Caco-2 (cell line): Measurements from ENCODE around the gene DACT1. TPM values are rescaled to one million over a fixed set of nuclear protein-coding genes. Genes with fewer than 3 reads are reported as not detected.

Source experiments
- BruUV-seq: library from RNA; stranded (reverse); fragments of 400-500 nt; replicated peaks from 2 replicates; lab custom pipeline; 2021; lab: Mats Ljungman, UMichigan
- CTCF ChIA-PET: fragments of 300-600 bp; sonication (Branson Sonifier 250); formaldehyde crosslinking; loops from one replicate; lab custom pipeline; 2022; ENCODE audit warnings: antibody characterized with exemption; lab: Charles Lee
- POLR2A ChIA-PET: fragments of 300-600 bp; sonication (Branson Sonifier 250); formaldehyde crosslinking; loops from one replicate; lab custom pipeline; 2022; ENCODE audit warnings: antibody characterized with exemption; lab: Charles Lee
- DNase-seq, 2 experiments: peaks; one replicate each; pipeline versions ENCODE4 v3.0.0 to v3.0.0-alpha.2; 2020 to 2022
- H3K27me3 ChIP-seq: replicated peaks from 2 replicates; pipeline ENCODE4 v1.6.0; 2011; ENCODE audit warnings: low read length; ENCODE audit not compliant: control insufficient read depth, insufficient read depth
- H3K36me3 ChIP-seq: 2 replicates; pipeline ENCODE4 v1.5.1; 2011; ENCODE audit warnings: low read length; ENCODE audit not compliant: control insufficient read depth, insufficient read depth
- H3K4me1 ChIP-seq: fragments of 250-450 bp; sonication (Bioruptor Pico); 2 replicates; pipeline ENCODE4 v1.5.1; 2020; ENCODE audit warnings: mild to moderate bottlenecking
- H3K4me3 ChIP-seq: 2 replicates; pipeline ENCODE4 v1.5.1; 2011; ENCODE audit warnings: low read depth, mild to moderate bottlenecking, control low read depth, low read length
- H3K9me3 ChIP-seq: fragments of 250-450 bp; sonication (Bioruptor Pico); 2 replicates; pipeline ENCODE4 v1.5.1; 2020; ENCODE audit warnings: mild to moderate bottlenecking, moderate library complexity
- H3K27ac Mint-ChIP-seq: one replicate; pipeline ENCODE4 v1.8.0; 2022; ENCODE audit warnings: mixed read lengths; ENCODE audit not compliant: unreplicated experiment
- H3K27me3 Mint-ChIP-seq: one replicate; pipeline ENCODE4 v1.8.0; 2022; ENCODE audit warnings: mixed read lengths; ENCODE audit not compliant: insufficient read depth, unreplicated experiment
- H3K36me3 Mint-ChIP-seq: one replicate; pipeline ENCODE4 v1.8.0; 2022; ENCODE audit warnings: mild to moderate bottlenecking, mixed read lengths; ENCODE audit not compliant: insufficient read depth, unreplicated experiment
- H3K4me1 Mint-ChIP-seq: one replicate; pipeline ENCODE4 v1.8.0; 2022; ENCODE audit warnings: low read depth, mixed read lengths; ENCODE audit not compliant: unreplicated experiment
- H3K4me3 Mint-ChIP-seq: one replicate; pipeline ENCODE4 v1.8.0; 2022; ENCODE audit warnings: mild to moderate bottlenecking, moderate library complexity, mixed read lengths; ENCODE audit not compliant: unreplicated experiment
- H3K9me3 Mint-ChIP-seq: one replicate; pipeline ENCODE4 v1.8.0; 2022; ENCODE audit warnings: mixed read lengths; ENCODE audit not compliant: unreplicated experiment
- intact Hi-C: fragments of 100-400 bp; cut with micrococcal nuclease; formaldehyde crosslinking; loops from one replicate; pipeline ENCODE4 v1.10.0; 2022; ENCODE audit not compliant: unreplicated experiment
- total RNA-seq: library from RNA; stranded (reverse); gene quantifications from 2 replicates; pipeline ENCODE4 v1.2.3, GENCODE V29; 2022
- TF ChIP-seq, protein P1 (sequence below), 2 experiments: fragments of 200-600 bp in 1 of 2; IDR thresholded peaks; 1 replicate in 1 of 2; 2 replicates in 1 of 2; pipeline versions ENCODE4 v1.5.1 to v1.8.0; 2011 to 2022; ENCODE audit warnings: antibody characterized with exemption in 1 of 2, control low read depth in 1 of 2, inconsistent platforms in 1 of 2, low read depth in 1 of 2, low read length in 1 of 2, mild to moderate bottlenecking in 1 of 2, moderate library complexity in 1 of 2; ENCODE audit not compliant: insufficient read depth in 1 of 2, severe bottlenecking in 1 of 2, unreplicated experiment in 1 of 2

Gene DACT1
- total RNA-seq, 1 experiment from 2014 or later: 0.23 TPM

DNA sequence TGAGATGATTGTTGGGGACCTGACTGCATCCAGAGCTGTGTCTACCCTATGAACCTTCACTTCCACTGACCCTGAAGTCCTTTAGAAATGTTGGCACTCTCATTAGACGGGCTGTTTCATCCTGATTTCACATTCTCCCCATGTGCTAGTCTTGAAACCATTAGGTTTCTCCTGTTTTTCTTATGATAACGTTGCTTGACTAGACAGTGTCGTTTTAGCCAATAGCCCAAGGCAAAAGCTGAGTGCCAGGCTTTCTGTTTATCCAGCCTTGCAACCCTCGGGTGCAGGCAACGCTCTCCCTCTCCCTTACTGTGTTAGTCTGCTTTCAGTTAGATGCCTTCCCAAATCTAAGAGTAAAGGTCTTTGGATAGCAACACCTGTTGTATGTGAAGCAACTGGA lies 30.1 kb downstream of the DACT1 start:
- H3K36me3 Mint-ChIP-seq: no peaks in the 10 kb centered on the region
- H3K9me3 Mint-ChIP-seq: no peaks in the 10 kb centered on the region
- H3K27ac Mint-ChIP-seq: no peak overlapping the region
- TF ChIP-seq, protein P1, sequence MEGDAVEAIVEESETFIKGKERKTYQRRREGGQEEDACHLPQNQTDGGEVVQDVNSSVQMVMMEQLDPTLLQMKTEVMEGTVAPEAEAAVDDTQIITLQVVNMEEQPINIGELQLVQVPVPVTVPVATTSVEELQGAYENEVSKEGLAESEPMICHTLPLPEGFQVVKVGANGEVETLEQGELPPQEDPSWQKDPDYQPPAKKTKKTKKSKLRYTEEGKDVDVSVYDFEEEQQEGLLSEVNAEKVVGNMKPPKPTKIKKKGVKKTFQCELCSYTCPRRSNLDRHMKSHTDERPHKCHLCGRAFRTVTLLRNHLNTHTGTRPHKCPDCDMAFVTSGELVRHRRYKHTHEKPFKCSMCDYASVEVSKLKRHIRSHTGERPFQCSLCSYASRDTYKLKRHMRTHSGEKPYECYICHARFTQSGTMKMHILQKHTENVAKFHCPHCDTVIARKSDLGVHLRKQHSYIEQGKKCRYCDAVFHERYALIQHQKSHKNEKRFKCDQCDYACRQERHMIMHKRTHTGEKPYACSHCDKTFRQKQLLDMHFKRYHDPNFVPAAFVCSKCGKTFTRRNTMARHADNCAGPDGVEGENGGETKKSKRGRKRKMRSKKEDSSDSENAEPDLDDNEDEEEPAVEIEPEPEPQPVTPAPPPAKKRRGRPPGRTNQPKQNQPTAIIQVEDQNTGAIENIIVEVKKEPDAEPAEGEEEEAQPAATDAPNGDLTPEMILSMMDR (IDR thresholded peaks at IDR 0.05; ENCODE audit: insufficient read depth in 1 of 2, low read depth in 1 of 2, low read length in 1 of 2, severe bottlenecking in 1 of 2, unreplicated experiment in 1 of 2): no peak
- H3K27me3 ChIP-seq: no peaks in the 10 kb centered on the region
- POLR2A ChIA-PET: no interaction called here
- H3K36me3 ChIP-seq: no peaks in the 10 kb centered on the region
- no peak for DNase-seq
- BruUV-seq: no TSS peak
- intact Hi-C loops: no loop called here
- H3K9me3 ChIP-seq: no peaks in the 10 kb centered on the region
- H3K4me3 ChIP-seq: no peak overlapping the region
- H3K4me3 Mint-ChIP-seq: no peak overlapping the region
- no peaks in the 10 kb centered on the region for H3K4me1 ChIP-seq
- no peaks in the 10 kb centered on the region for H3K4me1 Mint-ChIP-seq
- CTCF ChIA-PET: no interaction called here
- peaks cover 16% of the 10 kb centered on the region for H3K27me3 Mint-ChIP-seq

DNA sequence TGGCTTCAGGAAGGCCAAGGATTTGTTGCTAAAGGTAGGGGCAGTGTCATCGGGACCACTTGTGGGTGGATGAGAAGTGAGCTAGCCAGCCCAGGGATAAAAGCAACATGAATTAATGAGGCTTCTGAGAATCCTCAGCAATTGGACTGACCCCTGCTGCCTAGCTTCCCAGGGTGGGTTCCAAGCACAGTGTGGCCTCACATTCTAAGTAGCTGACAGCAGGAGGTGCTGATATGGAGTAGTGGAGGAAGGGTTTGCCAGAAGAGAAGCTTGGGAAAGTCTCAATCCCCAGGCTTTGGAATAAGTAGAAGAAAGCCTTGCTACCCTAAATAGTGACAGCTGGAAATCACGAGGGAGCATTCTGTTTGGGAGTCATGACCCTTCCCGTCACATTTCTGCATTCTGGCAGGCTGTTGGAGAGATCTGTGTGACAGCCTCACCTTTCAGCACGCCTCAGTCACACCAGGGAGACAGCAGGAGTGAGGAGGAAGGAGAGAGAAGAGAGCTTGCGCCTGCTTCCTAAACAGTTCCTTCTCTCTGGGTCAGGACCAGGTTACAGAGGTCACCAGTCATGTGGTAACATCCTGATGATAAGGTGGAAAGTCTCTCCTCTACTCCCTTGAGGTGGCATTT lies 31.2 kb downstream of the DACT1 start:
- DNase-seq: no peak
- no peaks in the 10 kb centered on the region for H3K27me3 ChIP-seq
- Mint-ChIP-seq H3K27ac (no peak overlapping the region), H3K4me1 (no peaks in the 10 kb centered on the region), H3K4me3 (no peak overlapping the region), H3K9me3 (no peaks in the 10 kb centered on the region), H3K36me3 (no peaks in the 10 kb centered on the region), H3K27me3 (peaks cover 18% of the 10 kb centered on the region)
- POLR2A ChIA-PET: interaction anchor here (0.5 kb wide), 1 partner anchor 13 kb away, joined by 4 read pairs; no protein-coding TSS in a partner anchor
- no peaks in the 10 kb centered on the region for H3K36me3 ChIP-seq
- BruUV-seq: no TSS peak
- TF ChIP-seq, protein P1 (IDR thresholded peaks at IDR 0.05; ENCODE audit: insufficient read depth in 1 of 2, low read depth in 1 of 2, low read length in 1 of 2, severe bottlenecking in 1 of 2, unreplicated experiment in 1 of 2): no peak
- CTCF ChIA-PET: no interaction called here
- H3K4me1 ChIP-seq: no peaks in the 10 kb centered on the region
- H3K4me3 ChIP-seq: no peak overlapping the region
- intact Hi-C loops: no loop called here
- H3K9me3 ChIP-seq: no peaks in the 10 kb centered on the region

DNA sequence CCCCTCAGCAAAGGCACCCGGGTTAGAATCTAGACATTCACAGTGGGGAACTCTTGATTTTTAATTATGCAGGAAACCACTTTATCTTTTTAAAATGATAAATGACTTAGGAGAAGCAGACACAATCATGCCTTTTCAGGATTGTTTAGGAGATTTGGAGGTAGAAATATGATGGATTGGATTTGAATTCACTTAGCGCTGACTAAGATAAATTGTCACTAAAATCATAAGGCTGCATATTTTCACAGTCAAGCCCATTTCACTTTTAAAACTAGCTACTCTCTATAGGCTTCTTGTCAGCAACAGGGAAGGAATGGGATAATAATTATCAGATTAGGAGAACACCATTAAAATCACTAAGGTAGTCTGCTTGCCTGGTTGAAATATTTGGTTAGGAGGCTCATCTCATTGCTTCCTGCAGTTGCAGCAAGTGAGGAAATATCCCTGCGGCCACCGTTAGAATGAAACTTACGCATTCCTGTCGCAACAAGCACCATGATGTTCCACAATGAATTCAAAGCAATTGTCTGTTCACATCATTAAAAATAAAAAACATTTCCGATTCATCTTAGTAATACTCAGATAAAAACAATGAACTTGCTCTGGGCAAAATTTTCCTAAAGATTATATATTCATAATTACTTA lies 31.9 kb downstream of the DACT1 start:
- TF ChIP-seq, protein P1 (IDR thresholded peaks at IDR 0.05; ENCODE audit: insufficient read depth in 1 of 2, low read depth in 1 of 2, low read length in 1 of 2, severe bottlenecking in 1 of 2, unreplicated experiment in 1 of 2): no peak
- intact Hi-C loops: no loop called here
- Histone ChIP-seq H3K27me3 (no peaks in the 10 kb centered on the region), H3K4me1 (no peaks in the 10 kb centered on the region), H3K9me3 (no peaks in the 10 kb centered on the region), H3K36me3 (no peaks in the 10 kb centered on the region), H3K4me3 (no peak overlapping the region)
- Mint-ChIP-seq H3K9me3 (no peaks in the 10 kb centered on the region), H3K27me3 (peaks cover 15% of the 10 kb centered on the region), H3K36me3 (no peaks in the 10 kb centered on the region), H3K4me1 (no peaks in the 10 kb centered on the region), H3K27ac (no peak overlapping the region), H3K4me3 (no peak overlapping the region)
- POLR2A ChIA-PET: no interaction called here
- CTCF ChIA-PET: no interaction called here
- no peak for DNase-seq
- no TSS peak for BruUV-seq
